IMR-90 (cell line): Measurements from ENCODE around the gene SYCE3. TPM values are rescaled to one million over a fixed set of nuclear protein-coding genes. Genes with fewer than 3 reads are reported as not detected.

Experiments
- ATAC-seq: fragments of 200-7000 bp; cut with Tn5 transposase; 2 replicates; pipeline ENCODE4 v1.9.1; 2020; ENCODE audit warnings: low read depth, mild to moderate bottlenecking, moderate library complexity
- BruUV-seq: library from RNA; stranded (reverse); fragments of 400-500 nt; replicated peaks from 2 replicates; lab custom pipeline; 2021; lab: Mats Ljungman, UMichigan
- CTCF ChIA-PET: fragments of 300-600 bp; formaldehyde crosslinking; extraction: SDS; loops from one replicate; lab custom pipeline; 2021; ENCODE audit warnings: antibody characterized with exemption; lab: Yijun Ruan, JAX
- POLR2A ChIA-PET: fragments of 300-600 bp; sonication (Branson Sonifier 250); formaldehyde crosslinking; loops from one replicate; lab custom pipeline; 2022; ENCODE audit warnings: antibody characterized with exemption; ENCODE audit not compliant: unreplicated experiment; lab: Charles Lee
- DNase-seq: peaks from one replicate; pipeline ENCODE4 v3.0.0; 2013
- H2AFZ ChIP-seq: replicated peaks from 2 replicates; pipeline ENCODE3; 2013; ENCODE audit warnings: low read length, mild to moderate bottlenecking; ENCODE audit not compliant: poor library complexity
- H2AK5ac ChIP-seq: 2 replicates; pipeline ENCODE4 v1.6.1; 2013; ENCODE audit warnings: low read depth, low read length, inconsistent platforms
- H2AK9ac ChIP-seq: replicated peaks from 2 replicates; pipeline ENCODE3; 2013; ENCODE audit warnings: mild to moderate bottlenecking, low read depth, low read length, moderate library complexity; ENCODE audit not compliant: poor library complexity
- H2BK120ac ChIP-seq: 2 replicates; pipeline ENCODE4 v1.6.1; 2013; ENCODE audit warnings: low read depth, low read length, inconsistent platforms
- H2BK15ac ChIP-seq: 3 replicates; pipeline ENCODE4 v1.6.1; 2013; ENCODE audit warnings: low read depth, low read length, inconsistent platforms
- H2BK20ac ChIP-seq: 2 replicates; pipeline ENCODE4 v1.6.1; 2013; ENCODE audit warnings: low read depth, mild to moderate bottlenecking, inconsistent platforms, low read length, moderate library complexity
- H2BK5ac ChIP-seq: 2 replicates; pipeline ENCODE4 v1.6.1; 2013; ENCODE audit warnings: mild to moderate bottlenecking, low read depth, low read length, inconsistent platforms; ENCODE audit not compliant: poor library complexity, severe bottlenecking
- H3K14ac ChIP-seq: replicated peaks from 2 replicates; pipeline ENCODE4 v1.6.1; 2013; ENCODE audit warnings: low read depth, low read length, inconsistent platforms
- H3K18ac ChIP-seq: 2 replicates; pipeline ENCODE4 v1.6.1; 2013; ENCODE audit warnings: low read depth, low read length, control low read depth
- H3K23ac ChIP-seq: 2 replicates; pipeline ENCODE4 v1.6.1; 2013; ENCODE audit warnings: low read depth, low read length, inconsistent platforms
- H3K27ac ChIP-seq: 2 replicates; pipeline ENCODE4 v1.5.1; 2013; ENCODE audit warnings: mild to moderate bottlenecking, control low read depth, low read length; ENCODE audit not compliant: insufficient read depth
- H3K27me3 ChIP-seq: 2 replicates; pipeline ENCODE4 v1.6.1; 2013; ENCODE audit warnings: low read length; ENCODE audit not compliant: control insufficient read depth, insufficient read depth
- H3K36me3 ChIP-seq: 2 replicates; pipeline ENCODE4 v1.6.1; 2013; ENCODE audit warnings: low read length, mixed read lengths; ENCODE audit not compliant: control insufficient read depth, insufficient read depth
- H3K4ac ChIP-seq: 2 replicates; pipeline ENCODE4 v1.6.1; 2013; ENCODE audit warnings: low read depth, low read length, inconsistent platforms
- H3K4me1 ChIP-seq: 2 replicates; pipeline ENCODE4 v1.6.1; 2013; ENCODE audit warnings: low read length, mixed read lengths; ENCODE audit not compliant: control insufficient read depth, insufficient read depth
- H3K4me2 ChIP-seq: 2 replicates; pipeline ENCODE4 v1.6.1; 2013; ENCODE audit warnings: low read depth, mild to moderate bottlenecking, control low read depth, low read length, moderate library complexity
- H3K4me3 ChIP-seq: 2 replicates; pipeline ENCODE4 v1.5.1; 2013; ENCODE audit warnings: low read depth, mild to moderate bottlenecking, control low read depth, low read length, moderate library complexity; ENCODE audit not compliant: insufficient read depth
- H3K56ac ChIP-seq: 2 replicates; pipeline ENCODE4 v1.6.1; 2013; ENCODE audit warnings: low read length, inconsistent platforms; ENCODE audit not compliant: insufficient read depth; ENCODE audit errors: extremely low read depth
- H3K79me1 ChIP-seq, 2 experiments: 2 replicates each; pipeline ENCODE4 v1.6.1; 2013; ENCODE audit warnings: low read length in 2 of 2, inconsistent platforms in 1 of 2, low read depth in 1 of 2
- H3K9ac ChIP-seq: 2 replicates; pipeline ENCODE4 v1.6.1; 2013; ENCODE audit warnings: low read depth, low read length, control low read depth
- H3K9me1 ChIP-seq: 2 replicates; pipeline ENCODE4 v1.6.1; 2013; ENCODE audit warnings: low read length, inconsistent platforms; ENCODE audit not compliant: insufficient read depth
- H3K9me3 ChIP-seq: 2 replicates; pipeline ENCODE4 v1.6.1; 2013; ENCODE audit warnings: low read length; ENCODE audit not compliant: control insufficient read depth, insufficient read depth
- H4K20me1 ChIP-seq: 2 replicates; pipeline ENCODE4 v1.6.1; 2013; ENCODE audit warnings: low read length, inconsistent platforms; ENCODE audit not compliant: insufficient read depth
- H4K5ac ChIP-seq: 2 replicates; pipeline ENCODE4 v1.6.1; 2013; ENCODE audit warnings: mild to moderate bottlenecking, low read depth, low read length, control low read depth
- H4K8ac ChIP-seq, 2 experiments: 2 replicates each; pipeline ENCODE4 v1.6.1; 2013; ENCODE audit warnings: low read depth in 2 of 2, low read length in 2 of 2, control low read depth in 1 of 2, inconsistent platforms in 1 of 2
- H4K91ac ChIP-seq: 2 replicates; pipeline ENCODE4 v1.6.1; 2013; ENCODE audit warnings: low read depth, low read length, inconsistent platforms; ENCODE audit not compliant: insufficient read depth
- BHLHE40 ChIP-seq: fragments of 150-350 bp; IDR thresholded peaks from 2 replicates; pipeline ENCODE4 v1.6.1; 2016; ENCODE audit warnings: mild to moderate bottlenecking, low read depth, low read length
- CEBPB ChIP-seq: IDR thresholded peaks from 2 replicates; pipeline ENCODE4 v1.6.1; 2012; ENCODE audit warnings: low read depth, low read length, improper control_type of control experiment
- CHD1 ChIP-seq: IDR thresholded peaks from 2 replicates; pipeline ENCODE4 v1.6.1; 2012; ENCODE audit warnings: low read depth, low read length, improper control_type of control experiment
- CTCF ChIP-seq: conservative IDR thresholded peaks from 2 replicates; pipeline ENCODE4 v1.5.1; 2012; ENCODE audit warnings: mild to moderate bottlenecking, low read depth, low read length, improper control_type of control experiment
- FOS ChIP-seq: fragments of 150-350 bp; IDR thresholded peaks from 2 replicates; pipeline ENCODE4 v1.6.1; 2016; ENCODE audit warnings: low read depth, low read length
- MAFK ChIP-seq: IDR thresholded peaks from 2 replicates; pipeline ENCODE4 v1.6.1; 2012; ENCODE audit warnings: low read depth, low read length, improper control_type of control experiment
- MAZ ChIP-seq: IDR thresholded peaks from 2 replicates; pipeline ENCODE4 v1.6.1; 2012; ENCODE audit warnings: low read depth, mild to moderate bottlenecking, low read length, improper control_type of control experiment, moderate library complexity, borderline replicate concordance
- MXI1 ChIP-seq: IDR thresholded peaks from 2 replicates; pipeline ENCODE4 v1.6.1; 2012; ENCODE audit warnings: low read depth, mild to moderate bottlenecking, low read length, moderate library complexity, borderline replicate concordance
- NFE2L2 ChIP-seq: fragments of 150-350 bp; IDR thresholded peaks from 2 replicates; pipeline ENCODE4 v1.6.1; 2016; ENCODE audit warnings: low read depth, mild to moderate bottlenecking, low read length
- POLR2A ChIP-seq: IDR thresholded peaks from 2 replicates; pipeline ENCODE4 v1.6.1; 2012; ENCODE audit warnings: mild to moderate bottlenecking, low read depth, low read length
- RAD21 ChIP-seq: IDR thresholded peaks from 2 replicates; pipeline ENCODE4 v1.6.1; 2012; ENCODE audit warnings: low read length, improper control_type of control experiment
- RCOR1 ChIP-seq: IDR thresholded peaks from 2 replicates; pipeline ENCODE4 v1.6.1; 2012; ENCODE audit warnings: mild to moderate bottlenecking, low read length, improper control_type of control experiment; ENCODE audit not compliant: insufficient replicate concordance
- RFX5 ChIP-seq: IDR thresholded peaks from 2 replicates; pipeline ENCODE4 v1.8.0; 2012; ENCODE audit warnings: low read depth, mild to moderate bottlenecking, low read length, moderate library complexity
- SMC3 ChIP-seq: fragments of 150-350 bp; IDR thresholded peaks from 2 replicates; pipeline ENCODE4 v1.6.1; 2016; ENCODE audit warnings: low read depth, mild to moderate bottlenecking, antibody characterized with exemption, low read length, moderate library complexity
- USF2 ChIP-seq: fragments of 150-350 bp; IDR thresholded peaks from 2 replicates; pipeline ENCODE4 v1.6.1; 2017; ENCODE audit warnings: mild to moderate bottlenecking, antibody characterized with exemption, low read length, low read depth
- WGBS, 2 experiments: methylation state at CpG; one replicate each; pipeline versions ENCODE4 v1.1.5 to v1.1.7; 2013; ENCODE audit warnings: missing lambda C conversion rate in 2 of 2; ENCODE audit not compliant: insufficient read length in 1 of 2; ENCODE audit errors: extremely low coverage in 2 of 2; 5-methylcytosine and 5-hydroxymethylcytosine counted together
- dilution Hi-C: fragments of 300-500 bp; cut with HindIII; formaldehyde crosslinking; loops from one replicate; pipeline ENCODE4 v1.14.3; 2018; ENCODE audit warnings: low sequenced_read_pairs; ENCODE audit not compliant: unreplicated experiment
- in situ Hi-C: fragments of 300-500 bp; cut with MboI; formaldehyde crosslinking; loops from 3 replicates; pipeline ENCODE4 v1.14.3; 2019; ENCODE audit warnings: low sequenced_read_pairs, inconsistent platforms, mixed read lengths
- intact Hi-C: fragments of 100-400 bp; cut with micrococcal nuclease; formaldehyde crosslinking; loops from 2 replicates; pipeline ENCODE4 v1.10.0; 2022
- polyA plus RNA-seq, 3 experiments: library from polyadenylated mRNA; depleted of rRNA; stranded (reverse); fragments of >200 nt; gene quantifications; 2 replicates each; pipeline ENCODE4 v1.2.3, GENCODE V29; 2012; ENCODE audit warnings: low replicate concordance in 1 of 3
- total RNA-seq: library from RNA; depleted of rRNA; stranded (reverse); fragments of >200 nt; gene quantifications from 2 replicates; pipeline ENCODE4 v1.2.3, GENCODE V29; 2012
- TF ChIP-seq, protein P1 (sequence below): fragments of 150-350 bp; IDR thresholded peaks from 2 replicates; pipeline ENCODE4 v1.6.1; 2016; ENCODE audit warnings: low read depth, mild to moderate bottlenecking, low read length, moderate library complexity, borderline replicate concordance

SYCE3 gene
- total and polyA plus RNA-seq, 2 of the 4 experiments (the other 2 are of a cell fraction): not detected

DNA sequence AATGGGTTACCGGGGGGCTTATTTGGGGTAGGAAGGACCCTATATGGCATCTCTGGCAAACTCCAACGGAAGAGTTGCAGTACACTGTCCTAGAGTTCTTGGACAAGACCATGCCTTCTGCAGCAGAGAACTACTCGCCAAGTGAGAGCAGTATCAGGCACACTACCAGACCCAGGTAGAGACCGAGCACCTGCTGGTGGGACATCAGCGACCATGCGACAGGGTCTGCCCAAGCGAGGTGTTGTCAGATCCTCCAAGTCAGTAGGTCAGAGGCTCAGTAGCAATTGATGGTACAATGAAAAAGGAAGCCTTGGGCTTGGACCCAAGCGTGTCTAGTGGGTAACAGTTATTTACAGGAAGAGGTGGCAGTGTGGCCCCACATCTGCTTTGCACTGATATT is 23.1 kb upstream of the SYCE3 start:
- Histone ChIP-seq H3K23ac (no peak overlapping the region), H3K4me1 (peaks cover 4% of the 10 kb centered on the region; the same call in 1 of the 2 replicates), H4K5ac (no peak overlapping the region), H4K20me1 (no peaks in the 10 kb centered on the region; the same call in 1 of the 2 replicates), H3K4me3 (no peak overlapping the region), H3K9ac (no peak overlapping the region), H3K27ac (no peak overlapping the region), H3K18ac (no peak overlapping the region), H2AK9ac (no peak overlapping the region), H3K9me3 (0 out of 2 replicates have a peak, but pooled peaks cover 2% of the 10 kb centered on the region), H3K36me3 (peaks cover 2% of the 10 kb centered on the region; the same call in 1 of the 2 replicates), H4K91ac (no peak overlapping the region), H2AK5ac (no peak overlapping the region), H3K4ac (no peak overlapping the region), H2AFZ (no peak overlapping the region), H3K9me1 (peaks cover 12% of the 10 kb centered on the region; the same call in 1 of the 2 replicates), H3K14ac (no peak overlapping the region), H3K56ac (no peak overlapping the region), H2BK20ac (no peak overlapping the region), H3K79me1 (peaks cover 18 to 25% of the 10 kb centered on the region in 2 experiments), H3K27me3 (peaks cover 2% of the 10 kb centered on the region; the same call in 1 of the 2 replicates), H2BK120ac (no peak overlapping the region), H4K8ac (no peak overlapping the region), H3K4me2 (no peak overlapping the region), H2BK5ac (no peak overlapping the region), H2BK15ac (no peak overlapping the region)
- WGBS, 2 experiments: 90% methylated on average over 5 of the region's 8 CpGs; no CpG with 5 or more reads in 1 of the 2 experiments
- dilution Hi-C loops (no loop called here), intact Hi-C loops (no loop called here), in situ Hi-C loops (no loop called here)
- TF ChIP-seq MAZ: no peak
- no peak for TF ChIP-seq MAFK
- TF ChIP-seq, protein P1, sequence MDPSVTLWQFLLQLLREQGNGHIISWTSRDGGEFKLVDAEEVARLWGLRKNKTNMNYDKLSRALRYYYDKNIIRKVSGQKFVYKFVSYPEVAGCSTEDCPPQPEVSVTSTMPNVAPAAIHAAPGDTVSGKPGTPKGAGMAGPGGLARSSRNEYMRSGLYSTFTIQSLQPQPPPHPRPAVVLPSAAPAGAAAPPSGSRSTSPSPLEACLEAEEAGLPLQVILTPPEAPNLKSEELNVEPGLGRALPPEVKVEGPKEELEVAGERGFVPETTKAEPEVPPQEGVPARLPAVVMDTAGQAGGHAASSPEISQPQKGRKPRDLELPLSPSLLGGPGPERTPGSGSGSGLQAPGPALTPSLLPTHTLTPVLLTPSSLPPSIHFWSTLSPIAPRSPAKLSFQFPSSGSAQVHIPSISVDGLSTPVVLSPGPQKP: no peak
- no peak for TF ChIP-seq CHD1
- no peak for TF ChIP-seq BHLHE40
- TF ChIP-seq CTCF: no peak
- TF ChIP-seq RAD21: no peak
- TF ChIP-seq NFE2L2: no peak
- TF ChIP-seq POLR2A: no peak
- TF ChIP-seq CEBPB: no peak
- no peak for TF ChIP-seq RCOR1
- no peak for TF ChIP-seq MXI1
- no peak for TF ChIP-seq USF2
- TF ChIP-seq FOS: no peak
- TF ChIP-seq RFX5: no peak
- no peak for TF ChIP-seq SMC3
- ChIA-PET CTCF (interaction anchor here (0.6 kb wide), 1 partner anchor 46 kb away, joined by 4 read pairs; no protein-coding TSS in a partner anchor), POLR2A (no interaction called here)
- no TSS peak for BruUV-seq
- ATAC-seq: no peak
- no peak for DNase-seq
